SKM-1 (cell line): ENCODE measurements around the gene TMEM31.

ENCODE experiments used
- DNase-seq: peaks from one replicate; lab custom pipeline; 2025; ENCODE audit not compliant: unreplicated experiment; lab: John Stamatoyannopoulos, UW

The TMEM31 gene, protein sequence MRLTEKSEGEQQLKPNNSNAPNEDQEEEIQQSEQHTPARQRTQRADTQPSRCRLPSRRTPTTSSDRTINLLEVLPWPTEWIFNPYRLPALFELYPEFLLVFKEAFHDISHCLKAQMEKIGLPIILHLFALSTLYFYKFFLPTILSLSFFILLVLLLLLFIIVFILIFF

GRCh38 chrX:103710609-103711008 lies at the start of gene TMEM31:
Gene TMEM31 (plus strand): TSS chrX:103710909. CDS start chrX:103712259, 1,350 bp downstream.
- DNase-seq: no peak

DNA sequence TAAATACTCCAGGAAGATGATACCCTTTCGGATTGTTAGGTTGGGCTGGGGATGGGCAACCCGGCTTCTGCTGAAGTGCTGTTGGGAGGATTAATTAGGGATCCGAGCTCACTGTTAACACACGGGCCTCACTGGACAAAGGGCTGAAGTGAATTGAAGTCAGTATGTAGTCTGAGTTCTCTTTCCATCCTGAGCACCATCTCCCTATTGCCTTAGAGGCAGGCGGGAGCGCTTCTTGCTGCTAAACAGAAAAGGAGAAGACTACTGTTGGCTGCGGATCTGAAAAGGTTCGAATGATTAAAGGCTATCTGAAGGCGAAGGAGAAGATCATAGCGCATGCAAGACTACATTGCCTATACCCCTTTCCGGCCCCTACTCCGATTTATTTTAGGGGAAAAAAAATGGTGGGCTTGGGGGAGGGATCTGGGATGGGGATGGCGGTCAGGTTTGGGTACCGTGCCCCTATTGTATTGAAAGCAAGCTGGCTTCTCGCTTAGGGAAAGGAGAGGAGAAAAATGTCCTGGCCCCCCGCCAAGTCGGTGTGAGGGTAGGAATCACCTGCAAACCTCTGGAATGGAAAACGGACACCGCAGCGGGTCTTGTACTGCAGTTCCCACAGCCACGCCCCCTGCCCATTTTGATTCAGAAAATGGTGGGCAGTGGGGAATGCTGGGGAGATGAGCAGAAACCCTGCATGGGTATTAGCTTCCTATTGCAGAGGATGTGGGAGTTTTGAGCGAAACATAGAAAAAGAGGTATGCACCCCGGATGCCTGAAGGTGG lies 46.5 kb upstream of the TMEM31 start:
- no peak for DNase-seq

DNA sequence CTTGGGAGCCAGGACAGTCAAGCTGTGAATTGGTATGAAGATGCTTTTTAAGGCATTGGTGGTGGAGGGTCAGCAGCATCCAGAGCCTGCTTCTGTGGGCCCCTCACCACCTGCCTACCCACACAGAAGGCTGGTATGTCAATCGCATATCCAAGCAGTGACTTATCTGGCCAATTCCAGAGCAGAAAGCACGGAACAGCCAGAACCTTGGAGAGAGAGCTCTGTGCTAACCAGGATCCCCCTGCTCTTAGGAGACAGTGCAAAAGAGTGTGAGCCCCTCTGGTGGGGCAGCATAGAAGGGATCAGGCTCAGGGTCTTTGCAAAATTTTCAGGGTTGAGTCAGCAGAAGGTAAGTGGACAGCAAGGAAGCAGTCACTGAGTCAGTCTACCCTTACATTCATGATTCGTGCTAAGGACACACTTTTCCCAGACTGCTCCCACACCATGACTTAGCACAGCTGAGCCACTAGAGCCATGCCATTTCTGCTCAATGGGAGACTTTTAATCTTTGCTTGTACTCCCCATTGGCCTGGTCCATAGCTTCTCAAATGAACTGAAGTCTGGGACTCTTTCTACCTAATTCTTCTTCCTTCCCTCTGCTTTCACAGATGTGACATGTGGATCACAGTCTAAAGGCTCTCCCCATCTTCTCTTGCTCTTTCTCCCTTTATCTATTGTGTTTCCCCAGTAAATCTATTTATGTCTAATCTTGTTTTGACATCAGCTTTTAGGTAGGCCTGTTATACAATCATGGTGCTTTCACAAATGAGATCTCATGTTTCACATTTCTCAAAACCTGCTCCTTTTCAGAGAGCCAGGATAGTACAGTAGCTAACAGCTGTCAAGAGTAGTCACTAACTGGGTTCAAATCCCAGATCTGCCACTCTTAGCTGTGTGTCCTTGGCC lies 44.3 kb upstream of the TMEM31 start:
- DNase-seq: no peak

DNA sequence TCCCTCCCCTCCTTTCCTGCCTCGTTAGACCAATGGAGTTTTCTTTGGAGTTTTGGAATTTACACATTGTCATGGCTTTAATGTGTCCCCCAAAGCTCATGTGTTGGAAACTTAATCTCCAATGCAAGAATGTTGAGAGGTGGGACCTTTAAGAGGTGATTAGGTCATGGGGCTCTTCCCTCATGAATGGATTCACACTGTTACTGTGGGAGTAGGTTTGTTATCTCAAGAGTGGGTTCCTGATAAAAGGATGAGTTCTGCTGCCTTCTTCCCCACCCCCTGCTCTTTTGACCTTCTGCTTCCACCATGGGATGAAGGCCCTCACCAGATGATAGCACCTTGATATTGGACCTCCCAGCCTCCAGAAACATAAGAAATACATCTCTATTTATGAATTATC lies 41.0 kb upstream of the TMEM31 start:
- DNase-seq: no peak

DNA sequence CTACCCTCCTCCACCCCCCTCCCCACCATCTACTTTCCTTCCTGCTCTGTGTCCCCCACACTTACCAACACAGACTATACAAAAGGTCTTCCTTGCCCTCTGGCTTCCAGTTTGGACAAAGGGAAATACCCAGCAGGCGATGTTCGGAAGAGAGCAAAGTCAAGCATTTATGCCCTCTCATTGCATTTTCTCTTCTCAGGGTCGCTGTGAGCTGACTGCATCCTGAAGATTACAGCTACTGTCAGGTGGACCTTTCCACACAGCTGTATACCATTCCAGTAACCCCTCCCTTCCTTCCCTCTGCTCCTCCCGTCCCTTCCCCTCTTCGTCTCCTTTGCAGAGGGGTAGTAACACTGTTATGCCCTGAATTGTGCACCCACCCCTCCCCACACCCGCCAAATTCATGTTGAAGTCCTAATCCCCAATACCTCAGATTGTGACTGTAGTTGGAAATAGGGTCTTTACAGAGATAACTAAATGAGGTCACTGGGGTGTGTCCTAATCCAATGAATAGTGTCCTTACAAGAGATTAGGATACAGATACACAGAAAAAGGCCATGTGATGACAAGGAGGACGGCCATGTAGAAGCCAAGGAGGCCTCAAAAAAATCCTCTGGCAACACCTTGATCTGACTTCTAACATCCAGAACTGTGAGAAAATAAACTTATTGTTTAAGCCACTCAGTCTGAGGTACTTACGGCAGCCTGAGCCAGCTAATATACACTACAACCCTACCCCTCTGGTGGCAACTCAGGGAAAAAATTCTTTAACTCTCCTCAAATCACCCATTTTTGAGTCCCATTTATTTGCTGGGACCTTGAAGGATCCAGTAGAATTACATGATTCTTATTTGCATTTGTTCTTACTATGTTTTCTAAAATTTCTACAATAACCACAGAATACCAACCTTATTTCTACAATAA lies 35.9 kb upstream of the TMEM31 start:
- no peak for DNase-seq

DNA sequence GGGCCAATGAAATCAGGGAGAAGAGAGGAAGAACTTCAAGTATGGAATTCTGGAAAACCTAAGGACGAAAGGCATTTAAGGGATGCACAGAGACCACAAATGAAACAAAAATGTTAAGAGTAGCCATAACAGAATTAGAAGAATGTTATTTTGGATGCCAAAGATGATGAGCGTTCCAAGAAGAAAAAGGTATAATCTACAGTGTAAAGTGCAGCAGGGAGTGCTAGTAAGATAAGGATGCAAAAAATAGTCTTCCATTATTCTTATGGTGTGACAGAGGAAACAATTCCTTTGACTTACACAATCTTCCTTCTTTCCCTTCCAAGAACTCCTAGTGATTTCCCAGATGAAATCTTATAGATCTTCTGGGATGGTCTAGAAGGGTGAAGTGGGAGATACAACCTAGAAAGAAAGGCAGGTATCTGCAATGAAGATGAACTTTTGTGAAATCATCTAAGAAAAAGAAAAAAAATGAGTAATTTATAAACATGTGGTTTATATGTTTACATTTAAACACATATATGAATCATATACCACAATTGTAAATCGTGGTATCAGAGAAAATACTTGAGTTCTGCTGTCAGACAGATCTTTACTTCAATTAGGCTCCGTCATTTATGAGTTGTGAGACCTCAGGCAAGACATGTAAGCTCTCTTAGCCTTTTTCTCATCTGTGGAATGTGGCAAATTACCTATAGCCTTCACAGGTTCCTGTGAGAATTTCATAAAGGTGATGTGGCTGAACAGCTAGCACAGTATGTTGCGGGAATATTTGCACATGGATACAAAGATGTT lies 32.3 kb upstream of the TMEM31 start:
- DNase-seq: no peak

- no peak for DNase-seq
These were observed 29.3 kb upstream of the TMEM31 start for GRCh38 chrX:103681443-103681842.

DNA sequence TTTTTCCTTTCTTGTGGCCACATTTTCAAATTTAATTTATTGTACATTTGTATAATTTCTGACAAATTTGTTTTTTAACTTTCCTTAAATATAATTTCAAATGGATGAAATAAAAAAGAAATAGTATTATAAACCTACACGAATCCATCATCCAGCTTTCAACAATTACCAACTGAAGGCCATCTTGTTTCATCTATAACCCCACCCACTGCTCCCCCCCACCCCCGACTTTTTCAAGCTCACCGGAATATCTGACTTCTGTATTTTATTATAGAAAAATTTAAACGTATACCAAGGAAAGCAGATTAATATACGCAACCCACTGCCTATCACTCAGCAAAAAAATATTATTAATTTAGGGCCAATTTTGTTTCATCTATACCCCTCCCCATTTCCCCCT lies 25.3 kb upstream of the TMEM31 start:
- DNase-seq: no peak

DNA sequence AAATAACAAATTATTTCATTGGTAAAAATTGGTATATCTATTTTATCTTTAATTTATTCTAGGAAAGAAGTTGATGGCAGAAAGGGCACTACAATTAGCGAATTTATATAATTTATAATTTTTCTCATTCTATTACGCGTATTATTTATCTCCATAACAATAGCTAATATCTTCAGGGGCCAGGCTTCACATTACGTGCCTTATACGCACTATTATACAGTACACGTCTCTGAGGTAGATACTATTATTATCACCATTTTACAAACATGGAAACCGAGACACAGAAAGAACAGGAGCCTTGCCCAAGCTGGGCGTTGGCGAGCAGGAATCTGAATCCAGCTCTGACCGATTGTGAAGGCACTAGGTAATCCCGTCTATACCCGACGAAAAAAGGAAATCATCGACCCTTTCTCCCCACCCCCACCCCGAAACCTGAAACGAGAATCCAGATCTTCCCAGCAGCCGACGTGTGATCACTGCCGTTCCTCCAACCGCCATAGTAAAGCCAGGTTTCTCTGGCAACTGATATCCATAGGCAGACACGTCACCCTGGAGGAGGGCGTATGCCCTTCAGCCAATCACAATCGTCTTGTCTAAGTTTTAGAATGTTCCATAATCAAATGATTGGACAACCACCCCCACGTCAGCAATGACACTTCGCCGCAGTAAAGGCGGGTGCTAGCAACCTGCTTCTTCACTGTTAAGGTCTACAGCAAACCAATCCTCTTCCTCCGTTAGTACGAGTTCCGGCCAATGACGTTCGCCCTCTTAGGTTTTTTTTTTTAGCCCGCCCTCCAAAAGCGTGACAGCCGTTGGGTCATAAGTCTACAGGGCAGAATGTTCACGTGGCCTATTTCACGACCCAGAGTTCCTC lies 24.3 kb upstream of the TMEM31 start, which contains the start of gene MORF4L2:
TSS of gene MORF4L2 (minus strand) at position 501 of the 874 bp plus-strand sequence. CDS start 9,672 bp downstream, outside the sequence.
- peak; percentile 95 for DNase-seq

DNA sequence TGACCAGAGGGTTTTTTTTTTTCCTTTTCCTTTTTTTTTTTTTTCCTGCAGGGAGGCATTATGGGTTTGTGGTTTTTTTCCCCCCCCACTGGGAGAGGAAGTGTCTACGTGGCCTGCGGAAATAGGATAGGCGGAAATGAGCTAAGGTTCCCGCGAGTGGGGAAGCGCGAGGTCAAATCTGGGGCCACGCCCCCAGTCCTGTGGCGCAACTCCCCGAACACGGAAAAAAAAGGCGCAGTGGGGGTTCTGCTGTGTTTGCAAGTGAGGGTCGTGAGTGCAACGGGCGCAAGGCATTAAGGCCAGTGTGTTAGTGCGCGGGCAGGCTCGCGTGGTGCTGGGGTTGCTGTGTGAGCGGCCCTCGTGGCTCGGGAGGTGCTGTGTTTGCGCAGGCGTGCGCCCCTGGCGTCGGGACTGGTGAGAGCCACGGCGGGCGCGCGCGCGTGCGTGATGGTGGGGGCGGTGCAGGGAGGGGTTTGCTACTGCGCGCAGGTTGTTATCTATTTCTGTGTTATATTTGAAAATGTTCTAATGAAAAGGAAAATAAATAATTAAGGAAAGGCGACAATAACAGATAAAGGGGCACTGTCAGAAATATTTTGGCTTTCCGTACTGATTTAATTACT lies 23.5 kb upstream of the TMEM31 start:
- DNase-seq: peak; percentile 95

DNA sequence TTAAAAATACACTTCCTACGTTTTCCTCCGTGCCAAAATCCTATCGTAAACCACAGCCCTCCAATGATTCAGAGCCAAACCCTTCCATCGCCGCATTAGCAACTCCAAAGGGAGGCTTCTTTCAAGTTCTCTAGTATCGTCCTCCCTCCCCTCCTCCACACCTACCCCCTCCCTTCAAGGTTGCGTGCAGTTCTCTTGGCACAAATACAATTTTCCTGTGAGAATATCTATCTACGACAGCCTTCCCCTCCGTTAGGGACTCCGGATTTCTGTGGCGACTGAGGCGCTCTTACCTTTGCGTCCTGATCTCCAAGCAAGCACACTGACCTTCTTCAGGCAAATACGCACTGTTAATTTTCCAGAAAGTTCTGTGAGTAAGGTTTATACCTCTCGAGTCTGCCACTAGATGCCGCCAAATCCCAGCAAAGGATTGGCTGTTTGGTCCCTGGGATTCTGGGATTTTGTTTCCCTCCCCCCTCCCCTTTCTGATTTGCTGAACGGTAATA lies 23.0 kb upstream of the TMEM31 start:
- peak; percentile 26 for DNase-seq

GRCh38 chrX:103688946-103689345 lies 21.8 kb upstream of the TMEM31 start:
- DNase-seq: no peak

GRCh38 chrX:103691059-103691458 lies 19.6 kb upstream of the TMEM31 start:
- no peak for DNase-seq

DNA sequence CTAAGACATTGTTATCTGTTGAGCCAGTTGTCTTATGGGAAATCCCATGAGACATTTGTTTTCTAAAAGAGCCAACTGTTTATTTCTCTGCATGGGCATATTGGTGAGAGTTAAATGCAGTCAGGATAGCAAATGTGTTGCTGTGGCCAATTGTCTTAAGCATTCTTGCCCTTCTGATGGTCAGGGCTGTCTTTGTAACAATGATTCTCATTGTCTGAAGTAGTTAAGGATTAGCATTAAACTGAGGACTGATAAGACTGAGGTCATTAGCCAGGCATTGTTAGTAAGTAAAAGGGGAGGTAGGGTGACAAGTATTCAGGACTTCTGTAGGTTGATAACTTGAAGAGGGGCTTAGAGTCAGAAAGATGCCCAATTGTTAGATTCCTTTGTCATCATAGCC lies 13.0 kb upstream of the TMEM31 start:
- DNase-seq: no peak

- no peak for DNase-seq
These were observed 11.5 kb upstream of the TMEM31 start for GRCh38 chrX:103699243-103699642.

DNA sequence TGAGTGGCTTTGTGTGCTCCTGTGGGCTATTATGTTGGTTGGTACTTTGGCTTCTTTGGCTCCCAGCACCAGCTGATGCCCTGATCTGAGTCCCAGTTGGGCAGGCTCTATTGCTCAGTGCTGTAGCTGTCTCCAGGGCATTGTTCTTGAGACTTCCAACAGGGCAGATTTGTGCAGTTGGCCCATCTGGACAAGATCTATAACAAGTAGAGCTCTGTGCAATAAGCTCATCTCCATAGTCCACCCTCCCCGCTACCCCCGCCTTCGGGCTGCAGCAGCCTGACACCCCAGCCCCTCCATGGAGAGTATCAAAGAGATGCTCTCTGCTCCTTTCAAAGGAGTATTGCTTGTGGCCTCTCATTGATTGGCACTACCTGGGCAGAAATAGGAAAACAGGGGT lies 5.8 kb upstream of the TMEM31 start:
- DNase-seq: no peak

GRCh38 chrX:103716962-103717361 lies 6.3 kb downstream of the TMEM31 start:
- no peak for DNase-seq

DNA sequence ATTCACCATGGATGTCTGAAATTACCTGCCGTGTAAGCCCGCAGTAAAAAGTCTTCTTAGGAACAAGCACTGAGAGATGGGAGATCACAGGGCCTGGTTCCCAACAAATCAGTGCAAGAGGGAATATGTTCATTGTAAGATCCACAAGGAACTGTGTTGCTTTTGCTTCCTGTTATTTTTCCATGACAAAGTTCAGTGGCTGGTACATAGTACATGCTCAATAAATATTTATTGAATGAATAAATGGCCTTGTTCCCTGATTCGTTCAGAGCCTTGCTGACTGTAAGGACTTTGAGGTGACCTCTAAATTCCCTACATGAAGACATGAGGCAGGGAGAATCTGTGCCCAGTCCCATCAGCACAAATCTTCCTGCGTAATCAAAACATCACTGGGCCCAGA lies 7.4 kb downstream of the TMEM31 start:
- no peak for DNase-seq
